Measurements from ENCODE around the gene MAPKAP1. TPM values are rescaled to one million over a fixed set of nuclear protein-coding genes. Genes with fewer than 3 reads are reported as not detected.

The MAPKAP1 gene
- polyA plus RNA-seq, 1 donor (not counting 4 experiments of a cell fraction or from before 2014, with no cell fraction given): 129 TPM

- no peak overlapping the region for H3K4me2 ChIP-seq (ENCODE audit: control insufficient read depth, extremely low read depth, insufficient read depth, low read depth, low read length)
Observed at GRCh38 chr9:125652759-125653158, 54.2 kb downstream of the MAPKAP1 start.

GRCh38 chr9:125652233-125652594, 54.8 kb downstream of the MAPKAP1 start:
- Histone ChIP-seq H3K9ac (ENCODE audit: control insufficient read depth, extremely low read depth, insufficient read depth, low read length) (no peak overlapping the region), H2AFZ (ENCODE audit: control insufficient read depth, low read length) (no peak overlapping the region), H3K4me3 (ENCODE audit: control insufficient read depth in 2 of 3, extremely low read depth in 1 of 3, insufficient read depth in 2 of 3, low read depth in 1 of 3, low read length in 3 of 3) (no peak overlapping the region), H3K27ac (ENCODE audit: control insufficient read depth, insufficient read depth, low read length) (no peak overlapping the region), H3K36me3 (ENCODE audit: control insufficient read depth in 2 of 2, extremely low read depth in 1 of 2, insufficient read depth in 2 of 2, low read length in 2 of 2) (peaks cover 0 to 6% of the 10 kb centered on the region in 2 experiments), H3K27me3 (ENCODE audit: control insufficient read depth, extremely low read depth, insufficient read depth, low read length) (no peaks in the 10 kb centered on the region), H3K79me2 (ENCODE audit: control insufficient read depth, insufficient read depth, low read length) (peaks cover 39% of the 10 kb centered on the region), H3K9me3 (ENCODE audit: control insufficient read depth, low read depth, low read length) (no peaks in the 10 kb centered on the region), H3K9me1 (ENCODE audit: control insufficient read depth, extremely low read depth, insufficient read depth, low read length) (no peaks in the 10 kb centered on the region), H4K20me1 (ENCODE audit: control insufficient read depth, extremely low read depth, insufficient read depth, low read length) (no peaks in the 10 kb centered on the region), H3K4me1 (ENCODE audit: control insufficient read depth, extremely low read depth, insufficient read depth, low read length) (peaks cover 32% of the 10 kb centered on the region), H3K4me2 (ENCODE audit: control insufficient read depth, extremely low read depth, insufficient read depth, low read depth, low read length) (no peak overlapping the region)
- FAIRE-seq (no peak), DNase-seq (ENCODE audit: low read depth, low spot score) (no peak)
- TF ChIP-seq EZH2 (IDR thresholded peaks at IDR 0.05; ENCODE audit: low read length) (no peak), CTCF (optimal IDR thresholded peaks at IDR 0.05 in 1 of 3, IDR thresholded peaks at IDR 0.05 in 1 of 3, conservative IDR thresholded peaks at IDR 0.05 in 1 of 3; ENCODE audit: extremely low read depth in 1 of 3, insufficient read depth in 2 of 3, low read length in 3 of 3) (no peak)
- dilution Hi-C loops (cut with MboI; ENCODE audit: extremely low pct_ligation_motif_present, low sequenced_read_pairs): no loop called here

More at GRCh38 chr9:125652759-125653158, 54.2 kb downstream of the MAPKAP1 start:
- Histone ChIP-seq H3K4me3 (ENCODE audit: control insufficient read depth in 2 of 3, extremely low read depth in 1 of 3, insufficient read depth in 2 of 3, low read depth in 1 of 3, low read length in 3 of 3) (no peak overlapping the region), H4K20me1 (ENCODE audit: control insufficient read depth, extremely low read depth, insufficient read depth, low read length) (no peaks in the 10 kb centered on the region), H3K36me3 (ENCODE audit: control insufficient read depth in 2 of 2, extremely low read depth in 1 of 2, insufficient read depth in 2 of 2, low read length in 2 of 2) (peaks cover 0 to 5% of the 10 kb centered on the region in 2 experiments), H3K27ac (ENCODE audit: control insufficient read depth, insufficient read depth, low read length) (no peak overlapping the region), H3K4me1 (ENCODE audit: control insufficient read depth, extremely low read depth, insufficient read depth, low read length) (peaks cover 32% of the 10 kb centered on the region), H3K79me2 (ENCODE audit: control insufficient read depth, insufficient read depth, low read length) (peaks cover 35% of the 10 kb centered on the region), H3K9me3 (ENCODE audit: control insufficient read depth, low read depth, low read length) (no peaks in the 10 kb centered on the region), H2AFZ (ENCODE audit: control insufficient read depth, low read length) (no peak overlapping the region), H3K9me1 (ENCODE audit: control insufficient read depth, extremely low read depth, insufficient read depth, low read length) (no peaks in the 10 kb centered on the region), H3K9ac (ENCODE audit: control insufficient read depth, extremely low read depth, insufficient read depth, low read length) (no peak overlapping the region), H3K27me3 (ENCODE audit: control insufficient read depth, extremely low read depth, insufficient read depth, low read length) (no peaks in the 10 kb centered on the region)
- TF ChIP-seq EZH2 (IDR thresholded peaks at IDR 0.05; ENCODE audit: low read length) (no peak), CTCF (optimal IDR thresholded peaks at IDR 0.05 in 1 of 3, IDR thresholded peaks at IDR 0.05 in 1 of 3, conservative IDR thresholded peaks at IDR 0.05 in 1 of 3; ENCODE audit: extremely low read depth in 1 of 3, insufficient read depth in 2 of 3, low read length in 3 of 3) (no peak)
- dilution Hi-C loops (cut with MboI; ENCODE audit: extremely low pct_ligation_motif_present, low sequenced_read_pairs): no loop called here
- DNase-seq (ENCODE audit: low read depth, low spot score) (no peak), FAIRE-seq (no peak)

Data from keratinocyte (primary cell).